Astrocyte of the spinal cord (primary cell): Measurements from ENCODE around the gene NPLOC4.

Experiments
- DNase-seq: peaks from one replicate; pipeline ENCODE4 v3.0.0; 2011; ENCODE audit warnings: low read depth, low spot score
- H3K4me3 ChIP-seq: 2 replicates; pipeline ENCODE4 v1.5.1; 2011; ENCODE audit warnings: low read depth, mild to moderate bottlenecking, low read length, moderate library complexity
- in situ Hi-C: cut with HindIII; loops from 2 replicates; pipeline ENCODE4 v1.10.0; 2017; ENCODE audit warnings: low sequenced_read_pairs
- TF ChIP-seq, protein P1 (sequence below): IDR thresholded peaks from 2 replicates; pipeline ENCODE4 v1.5.1; 2012; ENCODE audit warnings: low read depth, mild to moderate bottlenecking, low read length, inconsistent platforms

NPLOC4 gene

DNA sequence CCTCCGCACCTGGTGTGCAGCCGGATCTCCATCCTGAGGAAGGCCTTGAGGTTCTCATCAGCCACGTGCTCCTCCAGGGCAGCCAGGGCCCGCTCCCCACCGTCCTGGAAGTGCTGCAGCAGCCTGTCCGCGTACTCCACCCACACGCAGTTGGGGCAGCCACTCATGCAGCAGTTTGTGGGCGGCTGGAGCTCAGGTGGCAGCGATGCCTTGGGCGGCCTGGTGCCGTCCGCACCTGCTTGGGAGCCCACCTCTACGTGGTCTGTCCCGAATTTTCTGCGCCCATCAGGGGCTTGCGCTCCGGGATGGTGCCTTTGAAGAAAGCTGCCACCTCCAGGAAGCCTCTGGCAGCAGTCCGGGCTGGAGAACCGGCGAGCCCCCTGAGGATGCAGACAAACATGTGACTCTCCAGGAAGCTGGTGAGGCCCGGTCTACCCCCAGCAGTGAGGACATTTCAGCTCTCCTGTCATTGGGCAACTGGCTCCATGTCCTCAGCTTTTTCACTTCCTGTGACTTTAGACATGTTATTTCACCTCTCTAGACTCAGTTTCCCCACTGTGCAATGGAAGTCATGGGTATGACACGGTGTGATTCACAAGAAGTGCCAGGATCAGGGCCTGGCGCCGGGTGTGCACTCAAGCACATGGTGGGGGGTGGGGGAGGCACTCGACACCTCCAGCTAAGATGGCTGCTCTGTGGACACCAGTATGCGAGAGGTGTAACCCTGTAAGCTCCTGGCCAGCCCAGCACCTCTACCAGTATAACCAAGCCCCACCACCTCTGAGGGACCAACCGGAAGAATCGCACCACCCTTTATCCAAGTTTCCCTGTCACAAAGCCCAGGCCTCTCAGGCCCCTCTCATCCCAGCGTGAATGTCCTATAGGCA, 28.5 kb upstream of the NPLOC4 start:
- TF ChIP-seq, protein P1, sequence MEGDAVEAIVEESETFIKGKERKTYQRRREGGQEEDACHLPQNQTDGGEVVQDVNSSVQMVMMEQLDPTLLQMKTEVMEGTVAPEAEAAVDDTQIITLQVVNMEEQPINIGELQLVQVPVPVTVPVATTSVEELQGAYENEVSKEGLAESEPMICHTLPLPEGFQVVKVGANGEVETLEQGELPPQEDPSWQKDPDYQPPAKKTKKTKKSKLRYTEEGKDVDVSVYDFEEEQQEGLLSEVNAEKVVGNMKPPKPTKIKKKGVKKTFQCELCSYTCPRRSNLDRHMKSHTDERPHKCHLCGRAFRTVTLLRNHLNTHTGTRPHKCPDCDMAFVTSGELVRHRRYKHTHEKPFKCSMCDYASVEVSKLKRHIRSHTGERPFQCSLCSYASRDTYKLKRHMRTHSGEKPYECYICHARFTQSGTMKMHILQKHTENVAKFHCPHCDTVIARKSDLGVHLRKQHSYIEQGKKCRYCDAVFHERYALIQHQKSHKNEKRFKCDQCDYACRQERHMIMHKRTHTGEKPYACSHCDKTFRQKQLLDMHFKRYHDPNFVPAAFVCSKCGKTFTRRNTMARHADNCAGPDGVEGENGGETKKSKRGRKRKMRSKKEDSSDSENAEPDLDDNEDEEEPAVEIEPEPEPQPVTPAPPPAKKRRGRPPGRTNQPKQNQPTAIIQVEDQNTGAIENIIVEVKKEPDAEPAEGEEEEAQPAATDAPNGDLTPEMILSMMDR, result no peak
- peak overlapping the region; percentile 87 for H3K4me3 ChIP-seq
- no peak for DNase-seq
- in situ Hi-C loops, result no loop called here

DNA sequence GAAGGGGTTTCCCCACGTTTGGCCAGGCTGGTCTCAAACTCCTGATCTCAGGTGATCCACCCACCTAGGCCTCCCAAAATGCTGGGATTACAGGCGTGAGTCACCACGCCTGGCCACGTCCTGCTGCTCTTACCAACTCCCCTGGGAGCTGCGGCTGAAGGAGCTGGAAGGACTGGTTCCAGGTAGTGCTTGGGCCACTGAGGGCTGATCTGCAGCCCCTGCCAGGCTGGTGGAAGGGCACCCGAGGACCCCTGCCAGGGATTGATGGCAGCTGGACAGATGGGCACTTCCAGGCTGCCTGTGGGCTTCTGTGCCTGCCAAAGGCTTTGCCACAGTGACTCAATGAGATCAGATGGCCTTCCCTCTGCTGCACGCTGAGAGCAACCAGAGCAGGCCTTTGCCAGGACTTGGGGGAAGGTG, 27.1 kb upstream of the NPLOC4 start:
- TF ChIP-seq, protein P1, result no peak
- no peak overlapping the region for H3K4me3 ChIP-seq
- no peak for DNase-seq
- in situ Hi-C loops, result no loop called here

DNA sequence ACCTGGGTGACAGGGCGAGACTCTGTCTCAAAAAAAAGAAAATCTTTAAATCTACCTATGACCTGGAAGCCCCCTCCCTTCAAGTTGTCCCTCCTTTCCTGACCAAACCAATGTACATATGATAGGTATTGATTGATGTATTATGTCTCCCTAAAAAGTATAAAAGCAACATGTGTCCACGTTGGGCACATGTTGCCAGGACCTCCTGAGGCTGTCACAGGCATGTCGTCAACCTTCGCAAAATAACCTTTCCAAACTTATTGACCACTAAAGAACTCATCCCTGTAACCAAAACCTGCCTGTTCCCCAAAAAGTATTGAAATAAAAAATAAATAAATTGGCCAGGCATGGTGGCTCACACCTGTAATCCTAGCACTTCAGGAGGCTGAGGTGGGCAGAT, 25.1 kb upstream of the NPLOC4 start:
- TF ChIP-seq, protein P1, result no peak

DNA sequence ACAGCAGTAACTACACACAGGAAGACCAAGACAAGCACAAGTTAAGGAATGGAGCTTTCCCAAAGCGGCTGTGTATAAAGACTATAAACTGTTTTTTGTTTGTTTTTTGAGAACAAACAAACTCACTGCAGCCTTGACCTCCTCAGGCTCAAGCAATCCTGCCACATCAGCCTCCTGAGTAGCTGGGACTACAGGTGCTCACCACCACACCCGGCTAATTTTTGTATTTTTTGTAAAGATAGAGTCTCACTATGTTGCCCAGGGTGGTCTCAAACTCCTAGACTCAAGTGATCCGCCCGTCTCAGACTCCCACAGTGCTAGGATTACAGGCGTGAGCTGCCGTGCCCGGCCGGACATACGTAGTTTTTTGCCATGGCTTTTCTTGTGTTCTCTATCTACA, 23.5 kb upstream of the NPLOC4 start:
- DNase-seq, result no peak
- in situ Hi-C loops, result no loop called here
- H3K4me3 ChIP-seq, result no peak overlapping the region
- TF ChIP-seq, protein P1, result no peak

More for the DNA sequence above, 25.1 kb upstream of the NPLOC4 start:
- in situ Hi-C loops, result no loop called here
- no peak overlapping the region for H3K4me3 ChIP-seq
- DNase-seq, result no peak

DNA sequence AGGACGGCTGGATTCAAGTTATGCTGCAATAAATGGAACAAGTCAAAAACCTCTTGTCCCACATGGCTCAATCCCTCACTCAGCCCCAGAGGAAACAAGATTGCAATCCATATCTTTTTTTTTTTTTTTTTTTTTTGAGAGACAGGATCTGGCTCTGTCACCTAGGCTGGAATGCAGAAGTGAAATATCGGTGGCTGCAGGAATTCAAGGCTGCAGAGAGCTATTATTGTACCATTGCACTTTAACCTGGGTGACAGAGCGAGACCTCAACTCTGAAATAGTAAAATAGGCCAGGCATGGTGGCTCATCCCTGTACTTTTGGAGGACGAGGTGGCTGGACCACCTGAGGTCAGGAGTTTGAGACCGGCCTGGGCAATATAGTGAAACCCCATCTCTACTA, 22.1 kb upstream of the NPLOC4 start:
- no peak for DNase-seq
- TF ChIP-seq, protein P1, result no peak
- in situ Hi-C loops, result no loop called here
- no peak overlapping the region for H3K4me3 ChIP-seq

DNA sequence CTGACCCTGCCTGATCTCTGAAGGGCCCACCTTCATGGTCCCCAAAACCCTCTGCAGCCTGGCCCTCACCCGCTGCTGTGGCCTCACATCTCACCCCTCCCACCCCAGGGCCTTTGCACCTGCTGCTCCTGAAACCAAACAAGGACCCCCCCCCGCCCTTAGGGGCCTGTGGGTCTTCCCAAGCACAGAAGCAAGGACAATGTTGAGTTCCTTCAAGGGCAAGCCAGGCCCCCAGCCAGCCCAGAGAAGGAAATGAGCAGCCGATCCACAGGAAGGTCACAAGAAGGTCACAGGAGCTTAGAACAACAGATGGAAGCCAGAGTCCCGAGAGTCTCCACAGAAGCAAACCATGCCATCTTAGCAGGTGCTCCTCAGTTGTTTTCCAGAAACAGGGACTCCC, 19.9 kb upstream of the NPLOC4 start:
- DNase-seq, result no peak
- no peak overlapping the region for H3K4me3 ChIP-seq
- TF ChIP-seq, protein P1, result no peak
- in situ Hi-C loops, result no loop called here
